HL-60 (cell line): ENCODE data around the gene HLA-DQB2. TPM values are rescaled to one million over a fixed set of nuclear protein-coding genes. Genes with fewer than 3 reads are reported as not detected.

Experiments
- DNase-seq, 2 experiments: peaks; one replicate each; pipeline ENCODE4 v3.0.0-alpha.2; 2010 to 2020; ENCODE audit warnings: low read depth in 1 of 2, low spot score in 1 of 2
- H3K27ac ChIP-seq: fragments of 250-450 bp; sonication (Bioruptor Pico); replicated peaks from 2 replicates; pipeline ENCODE4 v1.5.1; 2020; ENCODE audit warnings: mild to moderate bottlenecking, moderate library complexity
- H3K27me3 ChIP-seq: fragments of 250-450 bp; sonication (Bioruptor Pico); 2 replicates; pipeline ENCODE4 v1.5.1; 2021; ENCODE audit warnings: mild to moderate bottlenecking, moderate library complexity; ENCODE audit not compliant: insufficient read depth, poor library complexity, severe bottlenecking
- H3K4me3 ChIP-seq: replicated peaks from 2 replicates; pipeline ENCODE4 v1.5.1; 2011; ENCODE audit warnings: mild to moderate bottlenecking, control low read depth, low read length; ENCODE audit not compliant: insufficient read depth
- CTCF ChIP-seq: IDR thresholded peaks from one replicate; pipeline ENCODE4 v1.5.1; 2011; ENCODE audit warnings: low read length, control low read depth, inconsistent platforms; ENCODE audit not compliant: insufficient read depth
- GABPA ChIP-seq: IDR thresholded peaks from 2 replicates; pipeline ENCODE4 v1.6.1; 2012; ENCODE audit warnings: low read depth
- POLR2AphosphoS5 ChIP-seq: IDR thresholded peaks from 2 replicates; pipeline ENCODE4 v1.6.1; 2012; ENCODE audit warnings: low read depth
- REST ChIP-seq: IDR thresholded peaks from 2 replicates; pipeline ENCODE4 v1.6.1; 2012; ENCODE audit warnings: low read depth; ENCODE audit not compliant: insufficient replicate concordance
- SPI1 ChIP-seq: IDR thresholded peaks from 2 replicates; pipeline ENCODE4 v1.6.1; 2012; ENCODE audit warnings: low read depth, mild to moderate bottlenecking, borderline replicate concordance
- microRNA-seq: library from miRNA; unstranded; fragments of <30 nt; microRNA quantifications from one replicate; pipeline ENCODE4, GENCODE V29; 2018

The HLA-DQB2 gene

GRCh38 chr6:32716396-32716795 is 46.9 kb downstream of the HLA-DQB2 start:
- Histone ChIP-seq H3K4me3 (no peak overlapping the region), H3K27ac (no peak overlapping the region), H3K27me3 (no peaks in the 10 kb centered on the region)
- TF ChIP-seq SPI1 (no peak), GABPA (no peak), CTCF (no peak), POLR2AphosphoS5 (no peak), REST (no peak)
- no peak for DNase-seq

- no peak for TF ChIP-seq GABPA
- no peak for TF ChIP-seq POLR2AphosphoS5
- no peak for TF ChIP-seq SPI1
- TF ChIP-seq REST = no peak
- TF ChIP-seq CTCF = no peak
These were observed 50.1 kb downstream of the HLA-DQB2 start for GRCh38 chr6:32713241-32713640.

GRCh38 chr6:32709625-32710024 is 53.7 kb downstream of the HLA-DQB2 start:
- DNase-seq = no peak
- no peak overlapping the region for H3K27ac ChIP-seq
- no peak overlapping the region for H3K4me3 ChIP-seq
- H3K27me3 ChIP-seq = no peaks in the 10 kb centered on the region
- TF ChIP-seq REST (no peak), GABPA (no peak), CTCF (no peak), SPI1 (no peak), POLR2AphosphoS5 (no peak)

More at GRCh38 chr6:32713241-32713640, 50.1 kb downstream of the HLA-DQB2 start:
- H3K27ac ChIP-seq = no peak overlapping the region
- no peaks in the 10 kb centered on the region for H3K27me3 ChIP-seq
- DNase-seq = no peak
- H3K4me3 ChIP-seq = no peak overlapping the region

Small RNA genes within 50 kb of the gene (microRNA-seq; reads per million reads assigned to microRNA genes)
- gene MIR3135B = not detected
